Fibroblast of mammary gland (primary cell): ENCODE measurements around the gene RDM1.

ENCODE experiments used
- DNase-seq: peaks from one replicate; pipeline ENCODE4 v3.0.0-alpha.2; 2010; ENCODE audit warnings: low read depth
- H3K4me3 ChIP-seq: 2 replicates; pipeline ENCODE4 v1.5.1; 2011; ENCODE audit warnings: low read depth, mild to moderate bottlenecking, low read length, moderate library complexity; ENCODE audit not compliant: control insufficient read depth
- TF ChIP-seq, protein P1 (sequence below): conservative IDR thresholded peaks from 2 replicates; pipeline ENCODE4 v1.5.1; 2011; ENCODE audit warnings: low read depth, low read length, inconsistent platforms; ENCODE audit not compliant: control insufficient read depth, insufficient read depth

RDM1 gene

DNA sequence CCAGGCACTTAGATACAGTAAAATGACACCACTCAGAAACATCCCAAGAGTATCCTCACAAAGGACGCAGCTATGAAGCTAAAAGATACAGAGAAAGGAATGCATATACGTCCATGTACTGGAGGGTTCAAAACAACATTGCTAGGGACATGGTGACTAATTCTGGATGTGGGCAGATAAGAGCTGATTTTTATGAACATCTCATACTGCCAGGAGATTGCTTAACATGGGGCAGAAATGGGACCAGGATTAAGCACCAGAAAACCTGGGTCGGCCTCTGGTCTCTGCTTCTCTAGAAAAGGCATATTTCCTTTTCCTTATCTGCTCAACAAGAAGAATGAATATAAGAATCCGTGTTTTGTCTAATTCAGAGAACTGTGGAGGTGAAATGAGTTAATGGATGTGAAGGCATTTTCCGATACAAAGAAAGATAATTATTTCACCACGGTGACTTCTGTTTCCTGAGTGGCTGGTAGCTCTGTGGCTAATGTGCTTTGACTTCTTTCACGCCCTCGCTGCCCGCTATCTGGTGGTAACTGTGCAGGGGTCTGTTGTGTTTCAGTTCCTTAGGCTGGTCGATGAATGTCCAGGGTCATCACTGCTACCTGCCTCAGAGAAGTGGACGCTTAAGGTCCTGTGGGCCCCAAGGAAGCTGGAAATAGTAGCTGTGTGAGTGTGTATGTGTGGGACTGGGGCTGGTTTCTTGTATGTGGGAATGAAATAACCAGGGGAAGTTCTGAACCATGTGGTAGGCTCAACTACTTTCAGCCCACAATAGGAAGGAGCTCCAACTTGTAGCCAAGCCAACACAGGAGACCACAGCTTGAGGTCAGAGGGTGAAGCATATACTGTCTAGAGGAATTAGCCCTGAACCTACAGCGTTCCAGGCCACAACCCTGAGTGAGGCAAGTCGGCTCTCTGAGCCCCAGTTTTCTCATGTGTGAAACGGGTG, 34.7 kb downstream of the RDM1 start:
- DNase-seq = no peak
- H3K4me3 ChIP-seq = no peak overlapping the region
- TF ChIP-seq, protein P1, sequence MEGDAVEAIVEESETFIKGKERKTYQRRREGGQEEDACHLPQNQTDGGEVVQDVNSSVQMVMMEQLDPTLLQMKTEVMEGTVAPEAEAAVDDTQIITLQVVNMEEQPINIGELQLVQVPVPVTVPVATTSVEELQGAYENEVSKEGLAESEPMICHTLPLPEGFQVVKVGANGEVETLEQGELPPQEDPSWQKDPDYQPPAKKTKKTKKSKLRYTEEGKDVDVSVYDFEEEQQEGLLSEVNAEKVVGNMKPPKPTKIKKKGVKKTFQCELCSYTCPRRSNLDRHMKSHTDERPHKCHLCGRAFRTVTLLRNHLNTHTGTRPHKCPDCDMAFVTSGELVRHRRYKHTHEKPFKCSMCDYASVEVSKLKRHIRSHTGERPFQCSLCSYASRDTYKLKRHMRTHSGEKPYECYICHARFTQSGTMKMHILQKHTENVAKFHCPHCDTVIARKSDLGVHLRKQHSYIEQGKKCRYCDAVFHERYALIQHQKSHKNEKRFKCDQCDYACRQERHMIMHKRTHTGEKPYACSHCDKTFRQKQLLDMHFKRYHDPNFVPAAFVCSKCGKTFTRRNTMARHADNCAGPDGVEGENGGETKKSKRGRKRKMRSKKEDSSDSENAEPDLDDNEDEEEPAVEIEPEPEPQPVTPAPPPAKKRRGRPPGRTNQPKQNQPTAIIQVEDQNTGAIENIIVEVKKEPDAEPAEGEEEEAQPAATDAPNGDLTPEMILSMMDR = no peak

DNA sequence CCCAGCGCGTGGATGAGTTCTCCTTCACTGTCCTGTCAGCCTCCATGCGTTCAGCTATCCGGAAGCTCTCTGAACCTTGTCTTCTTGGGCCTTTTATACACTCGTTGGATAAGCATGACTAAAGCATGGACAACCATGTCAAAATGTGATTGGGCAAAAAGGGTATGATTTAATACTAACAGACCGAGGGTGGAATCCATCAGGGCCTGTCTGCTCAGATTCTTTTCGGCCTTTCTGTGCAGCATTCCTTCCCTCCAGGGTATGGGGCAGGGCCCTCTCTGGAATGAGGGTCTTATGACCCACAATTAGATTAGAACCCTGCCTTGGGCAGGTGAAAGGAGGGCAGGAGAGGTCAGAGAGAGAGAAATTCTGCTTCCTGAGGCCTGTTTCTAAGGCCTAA, 36.4 kb downstream of the RDM1 start:
- DNase-seq = no peak
- TF ChIP-seq, protein P1 = no peak
- H3K4me3 ChIP-seq = no peak overlapping the region

DNA sequence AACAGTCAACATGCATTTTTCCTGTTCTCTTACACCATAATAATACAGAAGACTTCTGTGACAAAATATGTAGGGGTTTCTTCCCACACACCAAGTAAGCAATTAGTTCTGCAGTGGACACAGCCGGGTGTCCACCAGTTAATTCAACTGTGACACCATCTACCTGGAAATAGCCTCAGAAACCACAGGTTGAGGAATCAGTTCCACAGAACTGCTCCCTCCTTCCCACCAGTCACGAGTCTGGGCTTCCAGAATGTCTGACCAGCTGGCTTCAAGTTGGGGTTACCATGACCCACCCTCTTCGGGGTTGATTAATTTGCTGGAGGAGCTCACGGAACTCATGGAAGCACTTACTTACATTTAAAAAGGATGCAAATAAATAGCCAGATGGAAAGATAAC, 36.8 kb downstream of the RDM1 start:
- H3K4me3 ChIP-seq = no peak overlapping the region
- TF ChIP-seq, protein P1 = no peak
- no peak for DNase-seq

DNA sequence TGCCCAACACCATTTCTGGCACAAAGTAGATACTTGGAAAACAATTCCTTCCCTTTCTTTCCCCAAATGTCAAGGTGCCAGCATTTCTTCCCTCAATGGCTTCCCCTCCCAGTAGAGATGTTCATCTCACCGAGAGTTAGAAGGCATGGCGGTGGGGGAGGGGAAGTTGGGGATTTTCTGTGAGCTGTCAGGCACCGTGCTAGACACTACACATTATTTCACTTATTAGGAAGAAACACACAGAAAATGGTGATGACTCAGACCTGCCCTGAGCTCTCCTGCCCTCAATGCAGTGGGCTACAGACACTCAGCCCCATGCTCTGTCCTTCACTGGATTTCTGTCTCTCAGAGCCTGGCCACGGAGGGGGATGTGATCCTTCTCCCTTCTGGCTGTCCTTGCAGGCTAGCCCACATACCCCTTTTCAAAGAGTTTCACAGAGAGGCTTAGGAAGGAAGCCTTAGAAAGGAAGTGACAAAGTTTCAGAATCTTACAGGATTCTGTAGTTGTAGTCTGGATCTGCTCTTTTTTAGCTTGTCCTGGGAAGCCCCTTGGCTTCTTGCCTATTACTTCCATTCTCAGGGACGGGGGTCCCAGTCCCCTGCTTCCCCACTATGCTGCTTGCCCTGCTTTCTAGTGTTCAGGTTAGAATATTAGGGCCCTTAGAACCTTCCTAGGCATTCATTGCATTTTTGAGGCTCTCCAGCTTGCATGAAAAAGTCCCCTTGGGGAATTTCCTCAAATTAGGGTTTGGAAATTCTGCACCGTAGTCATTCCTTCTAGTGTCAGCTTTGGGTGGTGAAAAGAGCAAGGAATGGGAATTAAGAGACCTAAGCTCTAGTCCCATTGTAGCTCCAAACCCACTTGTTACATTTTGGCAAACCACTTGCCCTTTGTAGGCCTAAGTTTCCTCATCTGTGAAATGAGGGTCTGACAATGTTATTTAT, 38.2 kb downstream of the RDM1 start:
- no peak overlapping the region for H3K4me3 ChIP-seq
- TF ChIP-seq, protein P1 = no peak
- DNase-seq = peak; percentile 16

DNA sequence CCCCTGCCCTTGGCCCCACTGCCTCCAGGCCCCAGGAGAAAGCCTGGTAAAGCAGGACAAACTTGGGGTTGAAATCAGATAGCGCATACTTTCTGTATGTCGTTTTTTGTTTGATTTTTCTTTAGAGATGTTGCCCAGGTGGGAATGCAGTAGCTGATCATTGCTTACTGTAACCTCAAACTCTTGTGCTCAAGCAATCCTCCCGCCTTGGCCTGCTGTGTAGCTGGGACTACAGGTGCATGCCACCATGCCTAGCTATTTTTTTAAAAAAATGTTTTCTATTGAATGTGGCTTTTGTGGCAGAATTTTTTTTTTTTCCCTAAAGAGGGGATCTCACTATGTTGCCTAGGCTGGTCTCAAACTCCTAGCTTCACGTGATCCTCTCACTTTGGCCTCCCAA, 39.3 kb downstream of the RDM1 start:
- DNase-seq = no peak
- TF ChIP-seq, protein P1 = no peak
- no peak overlapping the region for H3K4me3 ChIP-seq

DNA sequence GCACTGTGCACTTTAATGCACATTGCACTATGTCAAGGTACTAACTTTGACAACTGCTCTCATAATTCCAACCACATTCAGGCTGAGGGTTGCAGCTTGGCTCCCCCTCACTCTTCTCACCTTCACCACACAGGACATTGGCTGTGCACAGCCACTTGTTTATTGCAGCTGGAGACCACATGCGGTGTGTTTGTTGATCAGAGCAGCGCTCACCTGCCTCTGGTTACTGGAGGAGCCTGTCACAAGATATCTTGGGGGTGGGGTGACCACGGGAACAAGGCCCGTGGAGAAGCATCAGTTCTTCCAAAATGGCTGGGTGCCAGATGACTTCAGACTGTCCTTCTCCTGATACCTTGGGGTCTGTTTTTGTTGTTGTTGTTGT, 39.8 kb downstream of the RDM1 start:
- H3K4me3 ChIP-seq = no peak overlapping the region
- TF ChIP-seq, protein P1 = no peak
- no peak for DNase-seq
